ENCODE measurements around the gene SPG11. TPM values are rescaled to one million over a fixed set of nuclear protein-coding genes. Genes with fewer than 3 reads are reported as not detected.

The SPG11 gene
- total and polyA plus RNA-seq, 8 donors: 72.6 to 92.5 (median 83.2) TPM

DNA sequence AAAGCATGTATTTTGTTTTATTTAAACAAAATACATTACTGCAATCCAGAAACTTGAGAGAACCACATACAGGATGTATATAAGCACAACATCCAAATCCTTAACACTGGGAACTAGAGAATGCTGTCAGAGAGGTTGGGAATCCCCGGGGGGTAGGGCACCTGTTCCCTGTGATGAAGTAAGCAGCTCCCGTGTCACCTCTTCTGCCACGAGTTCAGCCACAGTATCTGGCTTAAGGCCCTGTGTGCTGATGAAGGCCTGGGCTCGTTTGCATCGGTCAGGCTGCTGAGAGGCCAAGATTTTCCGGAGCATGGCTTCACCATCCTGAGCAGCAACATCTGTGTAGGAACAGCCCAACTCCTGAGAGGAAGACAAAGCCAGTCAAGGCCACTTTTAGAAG, 90.1 kb downstream of the SPG11 start:
- Histone ChIP-seq H3K9me3 (no peaks in the 10 kb centered on the region), H3K27ac (no peak overlapping the region), H3K36me3 (peaks cover 0 to 68% of the 10 kb centered on the region in 2 donors), H3K27me3 (no peaks in the 10 kb centered on the region), H3K4me1 (peaks cover 0 to 2% of the 10 kb centered on the region in 2 donors), H3K4me3 (no peak overlapping the region)
- DNase-seq (no peak), ATAC-seq (no peak)
- intact Hi-C loops (cut with DNase I): no loop called here
- TF ChIP-seq, protein P1, sequence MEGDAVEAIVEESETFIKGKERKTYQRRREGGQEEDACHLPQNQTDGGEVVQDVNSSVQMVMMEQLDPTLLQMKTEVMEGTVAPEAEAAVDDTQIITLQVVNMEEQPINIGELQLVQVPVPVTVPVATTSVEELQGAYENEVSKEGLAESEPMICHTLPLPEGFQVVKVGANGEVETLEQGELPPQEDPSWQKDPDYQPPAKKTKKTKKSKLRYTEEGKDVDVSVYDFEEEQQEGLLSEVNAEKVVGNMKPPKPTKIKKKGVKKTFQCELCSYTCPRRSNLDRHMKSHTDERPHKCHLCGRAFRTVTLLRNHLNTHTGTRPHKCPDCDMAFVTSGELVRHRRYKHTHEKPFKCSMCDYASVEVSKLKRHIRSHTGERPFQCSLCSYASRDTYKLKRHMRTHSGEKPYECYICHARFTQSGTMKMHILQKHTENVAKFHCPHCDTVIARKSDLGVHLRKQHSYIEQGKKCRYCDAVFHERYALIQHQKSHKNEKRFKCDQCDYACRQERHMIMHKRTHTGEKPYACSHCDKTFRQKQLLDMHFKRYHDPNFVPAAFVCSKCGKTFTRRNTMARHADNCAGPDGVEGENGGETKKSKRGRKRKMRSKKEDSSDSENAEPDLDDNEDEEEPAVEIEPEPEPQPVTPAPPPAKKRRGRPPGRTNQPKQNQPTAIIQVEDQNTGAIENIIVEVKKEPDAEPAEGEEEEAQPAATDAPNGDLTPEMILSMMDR (IDR thresholded peaks at IDR 0.05): no peak

DNA sequence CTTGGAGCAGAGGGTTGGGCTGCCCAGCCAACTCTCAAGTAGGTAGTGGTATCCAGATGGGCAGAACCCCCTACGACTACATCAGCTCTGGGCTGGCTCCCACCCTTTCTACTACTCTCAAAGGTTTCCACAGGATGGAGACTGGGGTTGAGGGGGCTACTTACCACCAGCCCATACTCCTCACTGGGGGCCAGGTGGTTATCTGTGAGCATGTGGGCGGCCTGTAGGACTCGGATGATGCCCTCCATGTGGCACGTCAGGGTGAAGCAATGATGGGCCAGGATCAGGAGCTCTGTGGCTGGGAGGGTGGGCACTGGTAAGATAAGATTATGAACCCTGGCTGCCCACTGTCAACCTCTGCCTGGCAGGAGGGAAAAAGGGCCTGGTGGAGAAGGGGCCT, 93.1 kb downstream of the SPG11 start:
- intact Hi-C loops (cut with DNase I): no loop called here
- TF ChIP-seq, protein P1 (IDR thresholded peaks at IDR 0.05): no peak
- Histone ChIP-seq H3K4me1 (no peaks in the 10 kb centered on the region), H3K27ac (no peak overlapping the region), H3K36me3 (peaks cover 3 to 98% of the 10 kb centered on the region in 2 donors), H3K9me3 (no peaks in the 10 kb centered on the region), H3K4me3 (no peak overlapping the region), H3K27me3 (no peaks in the 10 kb centered on the region)
- DNase-seq: no peak
- no peak for ATAC-seq

DNA sequence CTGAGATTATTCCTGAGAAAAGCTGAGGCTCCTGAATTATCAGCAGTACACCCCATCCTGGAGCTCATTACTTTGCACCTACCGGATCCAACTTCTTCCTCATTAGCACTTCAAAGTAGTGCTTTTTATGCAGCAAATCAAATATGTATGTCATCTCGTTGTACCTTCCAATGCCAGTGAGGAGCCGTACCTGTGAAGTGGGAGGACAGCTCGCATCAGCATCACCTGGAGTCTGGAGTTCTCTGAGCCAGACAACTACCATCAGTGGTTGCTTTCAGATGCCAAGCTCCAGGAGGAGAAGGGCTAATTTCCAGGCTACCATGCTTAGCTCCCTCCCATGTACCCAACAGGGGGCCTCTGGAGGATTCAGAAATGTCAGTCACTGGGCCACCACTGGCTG, 94.1 kb downstream of the SPG11 start:
- no peak for ATAC-seq
- TF ChIP-seq, protein P1 (IDR thresholded peaks at IDR 0.05): no peak
- H3K4me1 ChIP-seq: no peaks in the 10 kb centered on the region
- intact Hi-C loops (cut with DNase I): no loop called here
- no peak overlapping the region for H3K27ac ChIP-seq
- H3K4me3 ChIP-seq: no peak overlapping the region
- H3K36me3 ChIP-seq: peaks cover 4 to 100% of the 10 kb centered on the region in 2 donors
- H3K27me3 ChIP-seq: no peaks in the 10 kb centered on the region
- H3K9me3 ChIP-seq: no peaks in the 10 kb centered on the region
- DNase-seq: no peak

DNA sequence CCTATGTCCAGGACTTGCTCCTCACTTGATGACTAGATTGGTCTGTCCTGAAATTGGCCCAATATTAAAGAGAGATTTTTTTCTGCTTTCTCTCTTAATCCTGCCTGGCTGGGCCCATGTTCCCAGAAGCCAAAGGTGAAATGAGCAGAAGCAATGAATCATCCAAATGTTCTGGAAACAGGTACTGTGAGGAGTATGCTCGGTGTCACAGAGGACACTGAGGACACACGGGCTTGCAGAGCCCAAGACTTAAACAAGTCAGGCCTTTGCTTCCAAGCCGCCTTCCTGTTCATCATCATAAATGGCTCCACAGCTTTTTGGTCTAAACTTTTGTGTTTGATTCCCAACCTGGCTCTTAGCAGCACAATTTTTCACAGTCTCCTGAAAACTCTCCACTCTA, 95.1 kb downstream of the SPG11 start:
- TF ChIP-seq, protein P1 (IDR thresholded peaks at IDR 0.05): no peak
- intact Hi-C loops (cut with DNase I): no loop called here
- no peaks in the 10 kb centered on the region for H3K9me3 ChIP-seq

DNA sequence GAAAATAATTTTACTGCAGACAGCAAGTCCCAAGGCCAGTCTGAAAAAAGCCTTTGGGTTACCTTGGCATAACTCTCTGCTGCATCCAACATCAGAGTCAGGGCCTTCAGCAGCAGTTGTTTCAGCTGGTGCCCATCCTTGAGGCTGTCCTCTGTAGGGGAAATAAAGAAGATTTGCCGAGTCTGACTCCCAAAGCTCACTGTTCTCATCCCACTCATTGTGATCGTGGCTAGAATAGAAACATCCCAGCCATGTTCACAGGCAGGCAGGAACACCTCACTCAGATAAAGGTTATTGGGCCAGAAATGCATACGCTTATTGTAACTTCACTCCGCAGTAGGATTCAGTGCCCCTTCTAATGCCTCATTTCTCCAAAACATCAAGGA, 97.3 kb downstream of the SPG11 start:
- no peak for DNase-seq
- Histone ChIP-seq H3K27ac (no peak overlapping the region), H3K4me3 (no peak overlapping the region), H3K36me3 (peaks cover 7 to 100% of the 10 kb centered on the region in 2 donors), H3K27me3 (no peaks in the 10 kb centered on the region), H3K4me1 (no peaks in the 10 kb centered on the region), H3K9me3 (no peaks in the 10 kb centered on the region)
- no peak for ATAC-seq
- TF ChIP-seq, protein P1 (IDR thresholded peaks at IDR 0.05): no peak
- intact Hi-C loops (cut with DNase I): no loop called here

More for the DNA sequence above, 95.1 kb downstream of the SPG11 start:
- Histone ChIP-seq H3K4me1 (no peaks in the 10 kb centered on the region), H3K36me3 (peaks cover 7 to 100% of the 10 kb centered on the region in 2 donors), H3K27ac (no peak overlapping the region), H3K27me3 (no peaks in the 10 kb centered on the region), H3K4me3 (no peak overlapping the region)
- ATAC-seq (no peak), DNase-seq (no peak)

Data from left lung (tissue), 10 donors.